Hepatocyte (in vitro differentiated cells): ENCODE data around the gene KIF18B.

Experiments
- EZH2 ChIP-seq: fragments of 200-600 bp; sonication (generic); IDR thresholded peaks from 2 replicates; pipeline ENCODE4 v1.6.1; 2016; ENCODE audit warnings: antibody characterized with exemption, mild to moderate bottlenecking, borderline replicate concordance
- EZH2phosphoT487 ChIP-seq: fragments of 200-600 bp; sonication (generic); IDR thresholded peaks from one replicate; pipeline ENCODE4 v1.6.1; 2018; ENCODE audit warnings: antibody characterized with exemption, mild to moderate bottlenecking, low read depth, moderate library complexity; ENCODE audit not compliant: unreplicated experiment, severe bottlenecking
- TF ChIP-seq, protein P1 (sequence below): fragments of 200-600 bp; sonication (generic); IDR thresholded peaks from 2 replicates; pipeline ENCODE4 v1.5.1; 2016; ENCODE audit warnings: antibody characterized with exemption, mild to moderate bottlenecking; ENCODE audit not compliant: poor library complexity

DNA sequence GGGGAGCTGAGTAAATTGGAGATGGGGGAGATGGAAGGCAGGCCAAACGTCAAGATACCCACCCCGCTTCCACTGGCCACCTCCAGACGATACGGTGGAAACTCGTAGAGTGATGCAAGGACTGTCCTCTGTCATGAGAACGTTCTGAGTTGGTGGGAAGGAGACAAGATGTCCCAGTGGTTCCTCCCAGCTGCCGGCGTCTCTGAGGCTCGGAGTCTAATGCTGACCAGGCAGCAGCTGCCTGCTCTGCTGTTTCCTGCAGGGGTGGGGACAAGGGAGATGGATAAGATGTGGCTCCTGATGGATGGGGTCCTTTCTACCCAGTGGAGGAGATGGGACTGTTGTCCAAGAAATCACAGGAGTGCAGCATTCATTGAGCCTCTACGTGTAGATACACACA is 48.7 kb upstream of the KIF18B start:
- TF ChIP-seq, protein P1, sequence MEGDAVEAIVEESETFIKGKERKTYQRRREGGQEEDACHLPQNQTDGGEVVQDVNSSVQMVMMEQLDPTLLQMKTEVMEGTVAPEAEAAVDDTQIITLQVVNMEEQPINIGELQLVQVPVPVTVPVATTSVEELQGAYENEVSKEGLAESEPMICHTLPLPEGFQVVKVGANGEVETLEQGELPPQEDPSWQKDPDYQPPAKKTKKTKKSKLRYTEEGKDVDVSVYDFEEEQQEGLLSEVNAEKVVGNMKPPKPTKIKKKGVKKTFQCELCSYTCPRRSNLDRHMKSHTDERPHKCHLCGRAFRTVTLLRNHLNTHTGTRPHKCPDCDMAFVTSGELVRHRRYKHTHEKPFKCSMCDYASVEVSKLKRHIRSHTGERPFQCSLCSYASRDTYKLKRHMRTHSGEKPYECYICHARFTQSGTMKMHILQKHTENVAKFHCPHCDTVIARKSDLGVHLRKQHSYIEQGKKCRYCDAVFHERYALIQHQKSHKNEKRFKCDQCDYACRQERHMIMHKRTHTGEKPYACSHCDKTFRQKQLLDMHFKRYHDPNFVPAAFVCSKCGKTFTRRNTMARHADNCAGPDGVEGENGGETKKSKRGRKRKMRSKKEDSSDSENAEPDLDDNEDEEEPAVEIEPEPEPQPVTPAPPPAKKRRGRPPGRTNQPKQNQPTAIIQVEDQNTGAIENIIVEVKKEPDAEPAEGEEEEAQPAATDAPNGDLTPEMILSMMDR: no peak
- TF ChIP-seq EZH2 (no peak), EZH2phosphoT487 (no peak)
